Prostate gland (tissue), 2 donors: Measurements from ENCODE around the gene RCC2. TPM values are rescaled to one million over a fixed set of nuclear protein-coding genes. Genes with fewer than 3 reads are reported as not detected.

ENCODE experiments used
- DNase-seq: peaks from one replicate; pipeline ENCODE4 v3.0.0-alpha.2; 2019; ENCODE audit warnings: low spot score
- H3K27ac ChIP-seq, 2 donors: fragments of 200-600 bp; sonication (generic); 2 replicates each; pipeline ENCODE4 v1.5.1; 2017 to 2019
- H3K27me3 ChIP-seq: fragments of 200-600 bp; sonication (generic); replicated peaks from 2 replicates; pipeline ENCODE4 v1.5.1; 2019; ENCODE audit not compliant: insufficient read depth
- H3K36me3 ChIP-seq, 2 donors: fragments of 200-600 bp; sonication (generic); 1 replicate in 1 of 2; 2 replicates in 1 of 2; pipeline versions ENCODE4 v1.5.1 to v1.8.1; 2017 to 2019
- H3K4me1 ChIP-seq: fragments of 200-600 bp; sonication (generic); replicated peaks from 2 replicates; pipeline ENCODE4 v1.5.1; 2019
- H3K4me3 ChIP-seq, 2 donors: fragments of 200-600 bp; sonication (generic); 2 replicates each; pipeline ENCODE4 v1.5.1; 2017 to 2019
- H3K9me3 ChIP-seq: fragments of 200-600 bp; sonication (generic); 2 replicates; pipeline ENCODE4 v1.5.1; 2017
- POLR2A ChIP-seq: fragments of 450-650 bp; IDR thresholded peaks from one replicate; pipeline ENCODE4 v1.6.1; 2016; ENCODE audit warnings: antibody characterized with exemption, mild to moderate bottlenecking
- POLR2AphosphoS5 ChIP-seq: sonication (generic); formaldehyde crosslinking; IDR thresholded peaks from one replicate; pipeline ENCODE4 v1.6.1; 2017; ENCODE audit warnings: antibody characterized with exemption
- WGBS: methylation state at CpG from one replicate; pipeline ENCODE4 v1.1.5; 2018; 5-methylcytosine and 5-hydroxymethylcytosine counted together
- intact Hi-C: fragments of 100-400 bp; cut with DNase I; formaldehyde crosslinking; loops from one replicate; pipeline ENCODE4 v1.14.2; 2022
- total RNA-seq, 2 donors: library from RNA; depleted of rRNA; stranded (reverse); fragments of >200 nt; gene quantifications; one replicate each; pipeline ENCODE4 v1.1.0, GENCODE V29; 2016
- TF ChIP-seq, protein P1 (sequence below), 4 experiments: fragments of 200-600 bp in 2 of 4; fragments of 450-650 bp in 2 of 4; sonication (generic) in 2 of 4; IDR thresholded peaks; 1 replicate in 3 of 4; 2 replicates in 1 of 4; pipeline ENCODE4 v1.5.1; 2016 to 2019; ENCODE audit warnings: antibody characterized with exemption in 4 of 4, mild to moderate bottlenecking in 2 of 4, moderate library complexity in 2 of 4

RCC2 gene
- total RNA-seq, 2 donors from 2014 or later: 42.6 to 65.4 TPM

- Histone ChIP-seq H3K4me1 (no peaks in the 10 kb centered on the region), H3K9me3 (no peaks in the 10 kb centered on the region), H3K27me3 (no peaks in the 10 kb centered on the region), H3K36me3 (no peaks in the 10 kb centered on the region), H3K4me3 (no peak overlapping the region), H3K27ac (no peak overlapping the region)
- no peak for TF ChIP-seq POLR2A
- TF ChIP-seq POLR2AphosphoS5: no peak
- TF ChIP-seq, protein P1, sequence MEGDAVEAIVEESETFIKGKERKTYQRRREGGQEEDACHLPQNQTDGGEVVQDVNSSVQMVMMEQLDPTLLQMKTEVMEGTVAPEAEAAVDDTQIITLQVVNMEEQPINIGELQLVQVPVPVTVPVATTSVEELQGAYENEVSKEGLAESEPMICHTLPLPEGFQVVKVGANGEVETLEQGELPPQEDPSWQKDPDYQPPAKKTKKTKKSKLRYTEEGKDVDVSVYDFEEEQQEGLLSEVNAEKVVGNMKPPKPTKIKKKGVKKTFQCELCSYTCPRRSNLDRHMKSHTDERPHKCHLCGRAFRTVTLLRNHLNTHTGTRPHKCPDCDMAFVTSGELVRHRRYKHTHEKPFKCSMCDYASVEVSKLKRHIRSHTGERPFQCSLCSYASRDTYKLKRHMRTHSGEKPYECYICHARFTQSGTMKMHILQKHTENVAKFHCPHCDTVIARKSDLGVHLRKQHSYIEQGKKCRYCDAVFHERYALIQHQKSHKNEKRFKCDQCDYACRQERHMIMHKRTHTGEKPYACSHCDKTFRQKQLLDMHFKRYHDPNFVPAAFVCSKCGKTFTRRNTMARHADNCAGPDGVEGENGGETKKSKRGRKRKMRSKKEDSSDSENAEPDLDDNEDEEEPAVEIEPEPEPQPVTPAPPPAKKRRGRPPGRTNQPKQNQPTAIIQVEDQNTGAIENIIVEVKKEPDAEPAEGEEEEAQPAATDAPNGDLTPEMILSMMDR (IDR thresholded peaks at IDR 0.05): no peak
- no peak for DNase-seq
- WGBS: 57% methylated on average over 9 of the region's 11 CpGs
- intact Hi-C loops: no loop called here
These were observed 80.4 kb downstream of the RCC2 start for GRCh38 chr1:17359031-17359430.

DNA sequence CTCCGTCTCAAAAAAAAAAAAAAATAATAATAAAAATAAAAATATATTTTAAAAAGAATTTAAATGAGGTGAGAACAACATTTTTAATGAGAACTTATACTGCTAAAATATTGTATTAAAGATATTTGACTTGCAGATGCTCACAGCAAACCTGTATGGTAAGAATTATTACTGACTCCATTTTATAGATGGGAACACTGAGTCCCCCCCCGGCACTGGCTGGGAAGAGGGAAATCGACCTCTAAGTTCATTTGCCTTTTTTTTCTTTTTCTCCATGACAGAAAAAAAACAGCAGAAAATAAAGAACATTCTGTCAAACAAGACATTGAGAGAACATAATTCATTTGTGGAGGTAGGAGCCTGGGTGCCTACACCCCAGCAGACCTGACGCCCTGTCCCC, 80.9 kb downstream of the RCC2 start:
- Histone ChIP-seq H3K27me3 (no peaks in the 10 kb centered on the region), H3K36me3 (no peaks in the 10 kb centered on the region), H3K4me3 (no peak overlapping the region), H3K27ac (no peak overlapping the region), H3K9me3 (no peaks in the 10 kb centered on the region), H3K4me1 (no peaks in the 10 kb centered on the region)
- TF ChIP-seq POLR2A (no peak), POLR2AphosphoS5 (no peak)
- TF ChIP-seq, protein P1 (IDR thresholded peaks at IDR 0.05): no peak
- no peak for DNase-seq
- 62% methylated on average over 4 of the region's 4 CpGs for WGBS
- intact Hi-C loops: no loop called here

Other genes starting within 250 kb of the RCC2 start
- under 1 TPM; 0.18 to 0.34 TPM for gene PADI1, start 234.5 kb downstream of the RCC2 start, total RNA-seq
- 1 to 10 TPM in 1 of 2 donors, under 1 TPM in 1; 0.18 to 1.2 TPM for gene PADI3, start 190.6 kb downstream of the RCC2 start, total RNA-seq
- gene PADI4, start 131.5 kb downstream of the RCC2 start, total RNA-seq: not detected
- gene PADI6, start 67.5 kb downstream of the RCC2 start, total RNA-seq: not detected
- gene ARHGEF10L, start 100.0 kb upstream of the RCC2 start, total RNA-seq: 10 to 100 TPM; 26.0 to 39.7 TPM